T-helper 17 cell (primary cell): Measurements from ENCODE around the gene DPH2. TPM values are rescaled to one million over a fixed set of nuclear protein-coding genes. Genes with fewer than 3 reads are reported as not detected.
A peak's percentile ranks its signal among the peaks of the same experiment; 100 is the strongest.

ENCODE experiments used
- ATAC-seq: fragments of 150-1000 bp; cut with Tn5 transposase; 2 replicates; pipeline ENCODE4 v1.10.0; 2021; ENCODE audit warnings: mild to moderate bottlenecking, moderate library complexity
- DNase-seq, 3 donors: peaks; one replicate each; pipeline versions ENCODE4 v3.0.0 to v3.0.0-alpha.2; 2020 to 2021
- H3K9me3 ChIP-seq: one replicate; pipeline ENCODE4 v1.7.0; 2013; ENCODE audit warnings: low read length, mild to moderate bottlenecking; ENCODE audit not compliant: control insufficient read depth, poor library complexity, severe bottlenecking
- H3K27ac Mint-ChIP-seq: one replicate; pipeline ENCODE4 v1.8.0; 2022; ENCODE audit warnings: mild to moderate bottlenecking, moderate library complexity, mixed read lengths
- H3K27me3 Mint-ChIP-seq: one replicate; pipeline ENCODE4 v1.8.0; 2022; ENCODE audit warnings: mixed read lengths
- H3K36me3 Mint-ChIP-seq: one replicate; pipeline ENCODE4 v1.8.0; 2022; ENCODE audit warnings: low read depth, mixed read lengths
- H3K4me1 Mint-ChIP-seq: one replicate; pipeline ENCODE4 v1.8.0; 2022; ENCODE audit warnings: mild to moderate bottlenecking, mixed read lengths
- H3K4me3 Mint-ChIP-seq: one replicate; pipeline ENCODE4 v1.8.0; 2022; ENCODE audit warnings: mild to moderate bottlenecking, moderate library complexity, mixed read lengths
- total RNA-seq, 4 donors: library from RNA in 2 of 4; stranded (reverse) in 2 of 4; gene quantifications; one replicate each; pipeline ENCODE4 v1.2.3 and lab custom pipeline; 2022 to 2026

The DPH2 gene
- total RNA-seq, 2 donors from 2014 or later: 17.7 to 24.4 TPM

- no peak for ATAC-seq
- Mint-ChIP-seq H3K36me3 (peaks cover 20% of the 10 kb centered on the region), H3K4me1 (peaks cover 54% of the 10 kb centered on the region), H3K27ac (peak overlapping the region; percentile 95), H3K4me3 (peak overlapping the region; percentile 95), H3K27me3 (no peaks in the 10 kb centered on the region)
- DNase-seq: no peak
- H3K9me3 ChIP-seq: no peaks in the 10 kb centered on the region
These were observed 7.8 kb downstream of the DPH2 start for GRCh38 chr1:43977376-43978263.

DNA sequence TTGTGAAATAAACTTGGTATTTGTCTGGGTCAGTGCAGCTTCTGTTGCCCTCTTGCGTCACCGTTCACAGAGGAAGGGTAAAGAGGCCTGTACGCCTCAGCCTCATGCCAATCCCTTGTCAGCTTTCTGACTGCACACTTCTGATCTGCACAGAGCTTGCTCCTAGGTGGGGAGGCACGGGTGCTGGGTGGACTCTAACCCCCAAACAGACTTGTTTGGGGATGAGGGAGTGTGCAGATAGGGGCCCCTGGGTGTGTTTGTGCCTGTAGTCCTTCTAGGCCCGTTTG lies 8.4 kb downstream of the DPH2 start:
- Mint-ChIP-seq H3K36me3 (peaks cover 21% of the 10 kb centered on the region), H3K4me3 (peak overlapping the region; percentile 95), H3K27ac (peak overlapping the region; percentile 95), H3K4me1 (peaks cover 60% of the 10 kb centered on the region), H3K27me3 (no peaks in the 10 kb centered on the region)
- DNase-seq (no peak), ATAC-seq (no peak)
- no peaks in the 10 kb centered on the region for H3K9me3 ChIP-seq

DNA sequence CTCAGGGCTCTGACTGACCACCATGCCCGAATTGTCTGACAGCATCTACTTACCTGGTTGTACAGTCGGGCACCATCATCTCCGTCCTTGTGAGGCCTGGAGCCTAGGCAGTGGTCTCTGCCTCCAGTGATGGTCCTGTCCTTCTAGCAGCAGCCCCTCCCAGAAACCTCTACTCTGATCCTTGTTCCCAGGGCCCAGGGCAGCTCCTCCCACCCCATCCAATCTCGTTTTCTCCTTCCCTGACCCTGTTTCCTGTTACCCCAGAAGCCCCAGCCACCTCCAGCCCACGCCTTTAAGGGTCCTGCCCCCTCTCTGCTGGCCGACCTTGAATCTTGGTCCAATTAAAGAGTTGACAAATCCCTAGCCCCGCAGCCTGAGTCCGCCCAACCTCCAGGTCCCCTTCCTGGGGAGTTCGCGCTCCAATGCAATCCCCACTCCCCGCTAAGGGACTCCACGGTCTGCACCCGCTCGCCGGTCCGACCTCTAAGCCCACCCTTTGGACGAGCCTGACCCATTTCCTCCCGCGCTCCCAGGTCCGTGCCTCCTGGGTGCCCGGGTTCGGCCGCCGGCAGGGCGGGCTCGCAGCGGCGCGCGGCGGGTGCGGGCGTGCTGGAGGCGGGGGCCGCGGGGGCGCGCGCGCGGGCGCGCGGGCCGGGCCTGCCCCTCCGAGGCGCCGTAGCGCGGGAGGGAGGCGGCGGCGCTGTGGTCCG lies 8.9 kb downstream of the DPH2 start, which contains the start of gene B4GALT2:
Gene B4GALT2 (plus strand): TSS at position 660 of the 710 bp plus-strand sequence. CDS start 1,951 bp downstream, outside the sequence.
- H3K27me3 Mint-ChIP-seq: no peaks in the 10 kb centered on the region
- H3K9me3 ChIP-seq: no peaks in the 10 kb centered on the region
- ATAC-seq (no peak), DNase-seq (peak; percentile 26 to 47 (median 34))
- H3K4me3 Mint-ChIP-seq: peak within 1 kb of the TSS; percentile 95
- peak within 1 kb of the TSS; percentile 95 for H3K27ac Mint-ChIP-seq
- peaks cover 21% of the 10 kb centered on the region for H3K36me3 Mint-ChIP-seq
- peaks cover 62% of the 10 kb centered on the region for H3K4me1 Mint-ChIP-seq

DNA sequence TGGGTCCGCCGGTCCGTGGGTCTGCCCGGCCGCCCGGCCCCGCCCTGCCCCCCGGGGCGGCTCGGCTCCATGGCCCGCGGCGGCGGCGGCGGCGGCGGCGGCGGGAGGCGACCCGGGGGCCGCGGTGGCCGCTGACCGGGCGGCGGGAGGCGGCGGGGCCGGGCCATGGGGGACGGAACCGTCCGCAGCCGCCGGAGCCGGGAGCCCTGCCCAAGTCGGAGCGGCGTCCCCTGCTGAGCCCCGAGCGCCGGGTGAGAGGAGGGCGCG lies 9.4 kb downstream of the DPH2 start:
- no peaks in the 10 kb centered on the region for H3K27me3 Mint-ChIP-seq
- H3K27ac Mint-ChIP-seq: no peak overlapping the region
- H3K4me3 Mint-ChIP-seq: no peak overlapping the region
- peaks cover 59% of the 10 kb centered on the region for H3K4me1 Mint-ChIP-seq
- peaks cover 19% of the 10 kb centered on the region for H3K36me3 Mint-ChIP-seq
- no peaks in the 10 kb centered on the region for H3K9me3 ChIP-seq
- no peak for ATAC-seq
- no peak for DNase-seq

GRCh38 chr1:43979528-43980254 lies 9.9 kb downstream of the DPH2 start:
- H3K9me3 ChIP-seq: no peaks in the 10 kb centered on the region
- peaks cover 59% of the 10 kb centered on the region for H3K4me1 Mint-ChIP-seq
- peak overlapping the region; percentile 95 for H3K4me3 Mint-ChIP-seq
- no peak for ATAC-seq
- no peaks in the 10 kb centered on the region for H3K27me3 Mint-ChIP-seq
- H3K36me3 Mint-ChIP-seq: peaks cover 17% of the 10 kb centered on the region
- no peak overlapping the region for H3K27ac Mint-ChIP-seq
- no peak for DNase-seq

DNA sequence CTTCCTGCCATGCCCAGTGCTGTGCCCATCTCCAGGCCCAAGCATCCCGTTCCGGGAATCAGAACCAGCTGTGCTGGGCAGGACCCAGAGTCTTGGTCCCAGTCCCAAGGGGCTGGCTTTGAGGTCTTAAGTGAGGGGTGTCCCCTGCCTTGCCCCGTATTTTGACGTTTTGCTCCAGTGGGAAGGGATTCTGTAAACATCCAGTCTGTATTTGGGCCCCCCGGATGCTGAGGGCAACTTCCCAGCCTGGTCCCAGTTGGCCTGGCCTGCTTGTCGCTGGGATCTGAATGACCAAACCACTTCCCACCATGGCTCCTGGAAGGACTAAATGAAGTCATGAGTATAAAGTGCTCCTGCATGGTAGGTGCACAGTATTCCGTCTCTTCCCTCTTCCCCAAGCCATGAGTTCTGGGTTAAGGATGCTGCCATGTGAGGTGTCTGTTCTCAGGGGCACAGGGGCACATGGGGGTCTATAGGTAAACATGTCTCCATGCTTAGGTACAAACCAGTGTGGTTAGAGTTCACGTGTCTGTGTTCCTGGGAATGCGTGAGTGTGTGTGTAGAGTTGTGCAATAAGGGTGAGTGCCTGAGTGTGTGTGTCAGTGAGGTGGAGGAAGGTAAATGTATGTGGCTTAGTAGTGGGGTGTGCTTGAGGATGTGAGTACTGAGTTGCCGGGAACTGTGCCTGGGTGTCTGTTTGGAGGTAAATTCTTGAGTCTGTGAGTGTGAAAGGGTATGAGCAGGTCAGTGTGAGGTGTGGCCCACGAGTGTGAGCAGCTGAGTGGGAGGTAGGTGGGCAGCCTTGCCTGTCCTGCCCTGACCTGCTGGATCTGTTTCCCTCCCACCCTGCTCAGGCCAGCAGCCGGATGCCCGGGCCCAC lies 10.7 kb downstream of the DPH2 start:
- Mint-ChIP-seq H3K36me3 (peaks cover 17% of the 10 kb centered on the region), H3K27me3 (no peaks in the 10 kb centered on the region), H3K4me3 (peak overlapping the region; percentile 95), H3K4me1 (peaks cover 59% of the 10 kb centered on the region), H3K27ac (no peak overlapping the region)
- H3K9me3 ChIP-seq: no peaks in the 10 kb centered on the region
- ATAC-seq (no peak), DNase-seq (no peak)

GRCh38 chr1:43981135-43981491 lies 11.3 kb downstream of the DPH2 start:
- H3K9me3 ChIP-seq: no peaks in the 10 kb centered on the region
- DNase-seq (no peak), ATAC-seq (no peak)
- Mint-ChIP-seq H3K36me3 (peaks cover 17% of the 10 kb centered on the region), H3K27me3 (no peaks in the 10 kb centered on the region), H3K4me3 (peak overlapping the region; percentile 95), H3K4me1 (peaks cover 54% of the 10 kb centered on the region), H3K27ac (no peak overlapping the region)

- no peak for DNase-seq
- no peak for ATAC-seq
- H3K9me3 ChIP-seq: no peaks in the 10 kb centered on the region
- peaks cover 49% of the 10 kb centered on the region for H3K4me1 Mint-ChIP-seq
- no peaks in the 10 kb centered on the region for H3K27me3 Mint-ChIP-seq
- H3K27ac Mint-ChIP-seq: no peak overlapping the region
- H3K36me3 Mint-ChIP-seq: peaks cover 17% of the 10 kb centered on the region
- no peak overlapping the region for H3K4me3 Mint-ChIP-seq
These were observed 11.8 kb downstream of the DPH2 start for GRCh38 chr1:43981636-43982035.

GRCh38 chr1:43982241-43982640 lies 12.4 kb downstream of the DPH2 start:
- H3K36me3 Mint-ChIP-seq: peaks cover 12% of the 10 kb centered on the region

GRCh38 chr1:43982808-43983207 lies 13.0 kb downstream of the DPH2 start:
- H3K36me3 Mint-ChIP-seq: peaks cover 6% of the 10 kb centered on the region
- ATAC-seq (no peak), DNase-seq (no peak)
- no peaks in the 10 kb centered on the region for H3K27me3 Mint-ChIP-seq
- H3K4me1 Mint-ChIP-seq: peaks cover 38% of the 10 kb centered on the region
- no peak overlapping the region for H3K4me3 Mint-ChIP-seq
- no peaks in the 10 kb centered on the region for H3K9me3 ChIP-seq
- no peak overlapping the region for H3K27ac Mint-ChIP-seq

More at GRCh38 chr1:43982241-43982640, 12.4 kb downstream of the DPH2 start:
- H3K27me3 Mint-ChIP-seq: no peaks in the 10 kb centered on the region
- no peak overlapping the region for H3K27ac Mint-ChIP-seq
- ATAC-seq (no peak), DNase-seq (no peak)
- no peak overlapping the region for H3K4me3 Mint-ChIP-seq
- no peaks in the 10 kb centered on the region for H3K9me3 ChIP-seq
- peaks cover 44% of the 10 kb centered on the region for H3K4me1 Mint-ChIP-seq

DNA sequence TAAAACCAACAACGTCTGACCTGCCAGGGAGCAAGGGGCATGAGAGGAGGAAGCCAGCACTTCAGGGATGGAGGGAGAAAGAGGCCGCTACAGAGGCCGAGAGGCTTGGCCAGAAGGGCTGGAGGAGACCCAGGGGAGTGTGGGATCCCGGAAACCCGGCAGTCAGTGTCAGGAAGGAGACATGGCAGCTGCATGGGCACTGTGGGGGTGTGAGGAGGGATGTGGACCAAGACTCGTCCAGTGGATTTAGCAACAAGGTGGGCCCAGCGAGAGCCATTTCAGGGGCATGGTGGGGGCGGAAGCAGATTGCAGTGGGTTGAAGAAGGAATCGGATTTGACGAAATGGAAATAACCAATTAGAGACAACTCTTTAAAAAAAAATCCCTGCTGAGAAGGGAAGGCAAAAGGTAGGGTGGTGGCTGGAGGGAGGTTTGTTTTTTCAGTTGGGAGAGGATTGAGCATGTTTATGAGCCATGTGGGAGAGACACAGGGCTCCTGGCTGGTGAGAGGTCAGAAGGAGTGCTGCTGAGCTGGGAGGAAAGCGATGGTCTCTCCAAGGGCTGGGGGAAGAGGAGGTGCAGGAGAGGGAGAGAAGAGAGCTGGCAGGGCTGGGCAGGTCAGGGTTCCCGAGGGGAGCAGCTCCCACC lies 13.6 kb downstream of the DPH2 start:
- Mint-ChIP-seq H3K4me1 (peaks cover 33% of the 10 kb centered on the region), H3K36me3 (peaks cover 4% of the 10 kb centered on the region), H3K27me3 (no peaks in the 10 kb centered on the region), H3K27ac (peak overlapping the region; percentile 63), H3K4me3 (no peak overlapping the region)
- no peak for DNase-seq
- ATAC-seq: no peak
- H3K9me3 ChIP-seq: no peaks in the 10 kb centered on the region

- H3K36me3 Mint-ChIP-seq: peaks cover 4% of the 10 kb centered on the region
- H3K27me3 Mint-ChIP-seq: no peaks in the 10 kb centered on the region
- H3K4me3 Mint-ChIP-seq: no peak overlapping the region
- H3K9me3 ChIP-seq: no peaks in the 10 kb centered on the region
- H3K27ac Mint-ChIP-seq: no peak overlapping the region
- no peak for ATAC-seq
- no peak for DNase-seq
- peaks cover 28% of the 10 kb centered on the region for H3K4me1 Mint-ChIP-seq
These were observed 15.0 kb downstream of the DPH2 start for GRCh38 chr1:43984855-43985254.
